CD4-positive, alpha-beta T cell treated with Interleukin-12 subunit alpha and Interleukin-12 subunit beta, for 1 hour (primary cell): ENCODE data around the gene SLC7A5.
"Not testable (repeated sequence)": the region's sequence is repeated elsewhere in the genome, so short reads cannot be mapped to it uniquely, and the experiment has no call there.

ENCODE experiments used
- DNase-seq: peaks from one replicate; pipeline ENCODE4 v3.0.0-alpha.2; 2020

SLC7A5 gene

GRCh38 chr16:87887931-87888330 is 18.6 kb upstream of the SLC7A5 start:
- not testable (repeated sequence) for DNase-seq

- not testable (repeated sequence) for DNase-seq
Measured at GRCh38 chr16:87885371-87885967, 16.2 kb upstream of the SLC7A5 start.

GRCh38 chr16:87882436-87883019 is 13.2 kb upstream of the SLC7A5 start:
- no peak for DNase-seq

- no peak for DNase-seq
Measured at GRCh38 chr16:87881324-87882200, 12.3 kb upstream of the SLC7A5 start.

- no peak for DNase-seq
Measured at GRCh38 chr16:87880117-87880696, 10.9 kb upstream of the SLC7A5 start.

GRCh38 chr16:87879411-87880013 is 10.2 kb upstream of the SLC7A5 start:
- DNase-seq, result not testable (repeated sequence)

- no peak for DNase-seq
Measured at GRCh38 chr16:87878704-87879103, 9.4 kb upstream of the SLC7A5 start.

GRCh38 chr16:87877942-87878507 is 8.7 kb upstream of the SLC7A5 start:
- DNase-seq, result no peak

- DNase-seq, result no peak
Measured at GRCh38 chr16:87874639-87875427, 5.5 kb upstream of the SLC7A5 start.

- not testable (repeated sequence) for DNase-seq
Measured at GRCh38 chr16:87870418-87871291, 1.3 kb upstream of the SLC7A5 start.

GRCh38 chr16:87869879-87870417 is 641 bp upstream of the SLC7A5 start:
- DNase-seq, result not testable (repeated sequence)

- DNase-seq, result peak; percentile 72
Measured at GRCh38 chr16:87868254-87869029, 865 bp downstream of the SLC7A5 start.

GRCh38 chr16:87865902-87866555 is 3.3 kb downstream of the SLC7A5 start:
- peak; percentile 72 for DNase-seq

- no peak for DNase-seq
Measured at GRCh38 chr16:87864331-87864989, 4.8 kb downstream of the SLC7A5 start.

GRCh38 chr16:87863327-87863635 is 6.0 kb downstream of the SLC7A5 start:
- not testable (repeated sequence) for DNase-seq

- DNase-seq, result not testable (repeated sequence)
Measured at GRCh38 chr16:87862597-87863326, 6.5 kb downstream of the SLC7A5 start.

- DNase-seq, result not testable (repeated sequence)
Measured at GRCh38 chr16:87861300-87862099, 7.8 kb downstream of the SLC7A5 start.
